ENCODE results near the gene GPBP1L1.
A peak's percentile ranks its signal among the peaks of the same experiment; 100 is the strongest.

GPBP1L1 gene

GRCh38 chr1:45586769-45587168 lies 99.6 kb downstream of the GPBP1L1 start:
- DNase-seq (ENCODE audit: low spot score), result no peak

GRCh38 chr1:45585496-45586075 lies 100.7 kb downstream of the GPBP1L1 start:
- DNase-seq (ENCODE audit: low spot score), result no peak

GRCh38 chr1:45585110-45585426 lies 101.3 kb downstream of the GPBP1L1 start:
- DNase-seq (ENCODE audit: low spot score), result no peak

- peak; percentile 88 for DNase-seq (ENCODE audit: low spot score)
Measured at GRCh38 chr1:45584351-45585109, 101.8 kb downstream of the GPBP1L1 start.

GRCh38 chr1:45583666-45584350 lies 102.5 kb downstream of the GPBP1L1 start, which contains the start of gene NASP:
Gene NASP (plus strand): TSS chr1:45584041. CDS start chr1:45584147, 106 bp downstream.
- DNase-seq (ENCODE audit: low spot score), result peak; percentile 87

- DNase-seq (ENCODE audit: low spot score), result peak; percentile 96
Measured at GRCh38 chr1:45583264-45583665, 103.1 kb downstream of the GPBP1L1 start.
